Large intestine (tissue), 3 donors: ENCODE results near the gene VPS39. TPM values are rescaled to one million over a fixed set of nuclear protein-coding genes. Genes with fewer than 3 reads are reported as not detected.

Source experiments
- DNase-seq, 2 donors: peaks; one replicate each; pipeline versions ENCODE4 v3.0.0 to v3.0.0-alpha.2; 2013
- H3K27ac ChIP-seq: one replicate; pipeline ENCODE4 v1.5.1; 2013; ENCODE audit warnings: low read length
- H3K27me3 ChIP-seq: 2 replicates; pipeline ENCODE4 v1.6.1; 2013; ENCODE audit warnings: low read length; ENCODE audit not compliant: control insufficient read depth, insufficient read depth
- H3K36me3 ChIP-seq: 2 replicates; pipeline ENCODE4 v1.6.1; 2013; ENCODE audit warnings: low read length; ENCODE audit not compliant: control insufficient read depth, insufficient read depth
- H3K4me1 ChIP-seq: one replicate; pipeline ENCODE4 v1.6.1; 2013; ENCODE audit warnings: low read length; ENCODE audit not compliant: control insufficient read depth, insufficient read depth
- H3K4me3 ChIP-seq: one replicate; pipeline ENCODE4 v1.5.1; 2013; ENCODE audit warnings: low read length
- H3K9me3 ChIP-seq: one replicate; pipeline ENCODE4 v1.6.1; 2013; ENCODE audit warnings: mild to moderate bottlenecking, low read depth, low read length, moderate library complexity; ENCODE audit not compliant: control insufficient read depth
- WGBS: methylation state at CpG from one replicate; pipeline ENCODE4 v1.1.5; 2013; ENCODE audit warnings: low lambda C conversion rate; ENCODE audit not compliant: insufficient coverage; 5-methylcytosine and 5-hydroxymethylcytosine counted together
- polyA plus RNA-seq: library from polyadenylated mRNA; unstranded; fragments of 120-200 nt; gene quantifications from one replicate; pipeline ENCODE4 v1.2.1, GENCODE V29; 2013

The VPS39 gene
- polyA plus RNA-seq, 1 donor = 59.6 TPM

DNA sequence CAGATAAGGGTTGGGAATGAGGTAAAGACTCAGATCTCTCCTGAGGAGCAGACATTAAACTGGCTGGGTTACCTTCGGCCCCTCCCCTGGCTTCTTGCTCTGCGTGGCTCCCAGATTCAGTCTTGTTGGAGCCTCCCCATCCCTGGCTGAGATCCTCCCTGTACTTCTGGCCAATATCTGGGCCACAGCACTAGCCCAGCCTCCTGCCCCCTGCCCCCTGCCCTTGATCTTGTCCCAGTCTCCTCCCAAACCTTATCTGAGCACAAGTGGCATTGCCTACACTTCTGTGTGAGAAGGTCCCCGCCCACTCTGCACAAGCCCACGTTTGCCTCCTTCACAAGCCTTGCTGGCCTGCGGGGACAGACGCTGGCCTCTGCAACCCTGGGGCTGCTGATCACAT lies 68.5 kb downstream of the VPS39 start:
- DNase-seq = no peak
- no peaks in the 10 kb centered on the region for H3K27me3 ChIP-seq
- H3K9me3 ChIP-seq = peaks cover 32% of the 10 kb centered on the region
- H3K4me1 ChIP-seq = peaks cover 4% of the 10 kb centered on the region
- no peaks in the 10 kb centered on the region for H3K36me3 ChIP-seq
- no CpG with 5 or more reads among the region's 6 CpGs for WGBS
- H3K27ac ChIP-seq = peak overlapping the region; percentile 40
- no peak overlapping the region for H3K4me3 ChIP-seq

DNA sequence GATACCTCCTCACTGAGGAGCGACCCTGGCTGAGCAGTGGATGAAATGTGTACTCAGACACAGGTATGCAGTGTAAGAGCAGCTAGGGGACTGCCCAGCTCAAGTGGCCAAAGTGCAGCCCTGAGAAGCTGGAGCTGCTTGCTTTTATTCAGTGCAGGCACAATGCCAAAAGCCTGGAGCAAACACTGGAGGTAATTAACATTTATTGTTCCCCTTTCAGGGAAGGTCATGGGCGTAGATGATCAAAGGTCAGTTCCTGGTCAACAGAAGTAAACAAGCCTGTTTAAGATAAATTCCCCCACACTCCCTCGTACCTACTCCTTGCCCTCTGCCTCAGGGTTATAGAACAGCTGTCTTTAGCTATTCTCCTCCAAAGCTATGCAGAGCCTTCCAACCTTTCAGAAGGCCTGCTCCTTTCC lies 69.1 kb downstream of the VPS39 start:
- H3K27ac ChIP-seq = peak overlapping the region; percentile 40
- peaks cover 32% of the 10 kb centered on the region for H3K9me3 ChIP-seq
- H3K4me1 ChIP-seq = peaks cover 4% of the 10 kb centered on the region
- H3K4me3 ChIP-seq = no peak overlapping the region
- WGBS = 0% methylated on average over 1 of the region's 3 CpGs
- H3K36me3 ChIP-seq = no peaks in the 10 kb centered on the region
- peak; percentile 68 to 89 for DNase-seq
- H3K27me3 ChIP-seq = no peaks in the 10 kb centered on the region

DNA sequence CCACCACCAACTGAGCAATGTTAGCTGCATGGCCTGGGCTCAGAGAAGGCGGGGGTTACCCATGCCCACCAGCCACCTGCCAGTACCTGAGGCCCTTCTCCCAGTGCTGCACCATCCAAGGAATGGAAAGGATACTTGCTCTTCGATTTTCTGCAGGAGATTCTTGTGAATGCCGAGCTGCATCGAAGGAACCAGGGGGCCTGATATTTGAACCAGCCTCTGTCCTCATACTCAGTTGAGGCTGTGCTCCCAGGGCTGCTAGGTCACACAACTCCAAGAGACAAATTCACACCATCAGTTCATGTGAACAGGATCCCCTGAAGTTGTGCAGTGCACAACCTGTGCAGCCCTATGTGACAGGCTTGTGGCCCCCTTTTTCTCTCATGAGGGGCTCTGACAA lies 69.7 kb downstream of the VPS39 start:
- H3K36me3 ChIP-seq = no peaks in the 10 kb centered on the region
- no peak overlapping the region for H3K4me3 ChIP-seq
- WGBS = no CpG with 5 or more reads among the region's 4 CpGs
- H3K27me3 ChIP-seq = no peaks in the 10 kb centered on the region
- no peak for DNase-seq
- H3K27ac ChIP-seq = no peak overlapping the region
- peaks cover 32% of the 10 kb centered on the region for H3K9me3 ChIP-seq
- H3K4me1 ChIP-seq = peaks cover 4% of the 10 kb centered on the region

DNA sequence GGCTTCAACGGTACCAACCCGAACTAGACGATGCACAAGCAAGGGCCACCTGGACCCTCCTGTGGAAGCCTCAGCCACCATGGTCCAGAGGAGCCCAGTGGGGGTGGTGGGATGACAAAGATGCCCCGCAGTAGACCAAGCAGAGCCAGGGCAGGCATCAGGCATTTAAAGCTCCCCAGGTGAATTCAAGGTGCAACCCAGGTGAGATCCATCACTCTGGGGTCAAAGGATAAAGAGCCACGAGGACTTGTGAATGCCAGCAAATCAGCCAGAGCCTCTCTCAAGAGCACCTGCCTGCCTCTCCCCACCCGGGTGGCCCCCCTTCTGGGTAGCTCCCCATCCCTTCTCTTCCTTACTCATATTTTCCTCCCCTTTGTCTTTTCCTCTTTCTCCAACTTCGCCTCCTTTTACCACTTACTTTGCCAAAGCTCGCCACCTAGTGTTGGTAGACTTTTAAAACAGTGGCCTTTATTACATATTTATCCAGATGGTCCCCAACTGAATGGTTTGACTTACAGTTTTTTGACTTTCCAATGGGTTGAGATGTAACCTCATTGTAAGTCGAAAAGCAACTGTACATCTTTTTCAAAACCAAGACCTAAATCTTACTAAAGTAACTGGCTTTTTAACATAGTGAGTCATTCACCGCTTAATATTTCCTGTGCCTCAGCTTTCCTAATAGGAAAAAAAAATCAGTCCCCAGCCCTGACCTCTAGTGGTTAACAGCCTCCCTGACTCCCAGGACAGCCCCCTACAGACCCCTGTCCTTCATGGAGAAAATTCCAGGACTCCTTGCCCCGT lies 70.4 kb downstream of the VPS39 start:
- 18% methylated on average over 2 of the region's 11 CpGs for WGBS
- peaks cover 4% of the 10 kb centered on the region for H3K4me1 ChIP-seq
- no peak for DNase-seq

DNA sequence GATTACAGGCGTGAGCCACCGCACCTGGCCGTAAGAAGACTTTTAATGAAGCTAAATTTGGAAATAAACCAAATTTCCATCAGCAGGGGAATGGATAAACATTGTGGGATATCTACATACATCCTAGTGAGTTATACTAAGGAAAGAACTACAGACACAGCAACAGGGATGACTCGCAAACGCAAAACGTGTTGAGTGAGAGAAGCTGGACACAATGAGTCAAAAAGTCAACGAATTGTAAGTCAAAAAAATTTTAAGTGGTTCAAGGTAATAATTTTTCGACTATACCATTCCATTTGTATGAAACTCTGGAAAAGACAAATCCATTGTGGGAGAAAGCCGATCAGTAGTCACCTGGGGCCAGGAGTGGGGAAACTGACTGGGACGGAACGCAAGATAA lies 71.6 kb downstream of the VPS39 start:
- Histone ChIP-seq H3K4me3 (no peak overlapping the region), H3K27ac (no peak overlapping the region), H3K36me3 (no peaks in the 10 kb centered on the region), H3K4me1 (peaks cover 4% of the 10 kb centered on the region), H3K27me3 (no peaks in the 10 kb centered on the region), H3K9me3 (peaks cover 32% of the 10 kb centered on the region)
- 100% methylated on average over 2 of the region's 11 CpGs for WGBS
- no peak for DNase-seq

More for the DNA sequence above, 70.4 kb downstream of the VPS39 start:
- no peak overlapping the region for H3K27ac ChIP-seq
- no peak overlapping the region for H3K4me3 ChIP-seq
- H3K9me3 ChIP-seq = peaks cover 32% of the 10 kb centered on the region
- H3K36me3 ChIP-seq = no peaks in the 10 kb centered on the region
- no peaks in the 10 kb centered on the region for H3K27me3 ChIP-seq

DNA sequence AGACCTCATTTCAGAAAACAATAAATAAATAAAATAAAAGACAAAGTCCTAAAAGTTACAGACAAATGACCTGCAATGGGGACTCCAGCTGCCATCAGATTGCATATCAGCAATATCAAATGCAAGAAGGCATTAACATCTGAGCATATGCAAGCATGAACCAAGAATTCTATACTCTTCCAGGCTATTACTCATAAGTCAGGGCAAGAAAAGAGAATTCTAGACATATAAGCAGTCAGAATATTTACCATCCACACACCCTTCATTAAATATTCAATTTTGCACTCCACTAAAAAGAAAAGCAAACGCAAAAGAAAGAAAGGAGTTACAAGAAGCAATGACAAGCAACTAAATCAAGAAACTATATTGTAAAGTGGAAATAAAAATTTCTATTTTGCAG lies 72.8 kb downstream of the VPS39 start:
- no peaks in the 10 kb centered on the region for H3K36me3 ChIP-seq
- no peaks in the 10 kb centered on the region for H3K27me3 ChIP-seq
- H3K4me3 ChIP-seq = no peak overlapping the region
- peaks cover 26% of the 10 kb centered on the region for H3K9me3 ChIP-seq
- peaks cover 4% of the 10 kb centered on the region for H3K4me1 ChIP-seq
- H3K27ac ChIP-seq = no peak overlapping the region
- DNase-seq = no peak
- 100% methylated on average over 1 of the region's 1 CpG for WGBS

DNA sequence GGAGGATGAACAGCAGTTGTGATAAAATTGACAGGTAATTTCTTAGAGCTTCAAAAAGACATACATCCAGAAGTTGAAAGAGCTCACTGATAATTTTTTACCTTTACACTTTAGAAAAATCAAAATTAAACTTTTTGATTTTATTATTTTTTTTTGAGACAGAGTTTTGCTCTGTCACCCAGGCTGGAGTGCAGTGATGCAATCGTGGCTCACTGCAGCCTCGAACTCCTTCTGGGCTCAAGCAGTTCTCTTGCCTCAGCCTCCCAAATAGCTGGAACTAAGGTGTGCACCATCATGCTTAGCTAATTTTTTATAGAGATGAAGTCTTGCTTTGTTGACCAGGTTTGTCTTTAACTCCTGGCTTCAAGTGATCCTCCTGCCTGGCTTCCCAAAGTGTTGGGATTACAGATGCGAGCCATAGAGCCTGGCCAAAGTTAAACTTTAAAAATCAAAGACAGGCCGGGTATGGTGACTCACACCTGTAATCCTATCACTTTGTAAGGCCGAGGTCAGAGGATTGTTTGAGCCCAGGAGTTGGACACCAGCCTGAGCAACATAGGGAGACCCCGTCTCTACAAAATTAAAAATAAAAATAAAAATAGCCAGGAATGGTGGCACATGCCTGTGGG lies 73.4 kb downstream of the VPS39 start:
- Histone ChIP-seq H3K9me3 (peaks cover 21% of the 10 kb centered on the region), H3K27me3 (no peaks in the 10 kb centered on the region), H3K4me1 (peaks cover 3% of the 10 kb centered on the region), H3K4me3 (no peak overlapping the region), H3K27ac (no peak overlapping the region), H3K36me3 (no peaks in the 10 kb centered on the region)
- no peak for DNase-seq
- 29% methylated on average over 2 of the region's 6 CpGs for WGBS

DNA sequence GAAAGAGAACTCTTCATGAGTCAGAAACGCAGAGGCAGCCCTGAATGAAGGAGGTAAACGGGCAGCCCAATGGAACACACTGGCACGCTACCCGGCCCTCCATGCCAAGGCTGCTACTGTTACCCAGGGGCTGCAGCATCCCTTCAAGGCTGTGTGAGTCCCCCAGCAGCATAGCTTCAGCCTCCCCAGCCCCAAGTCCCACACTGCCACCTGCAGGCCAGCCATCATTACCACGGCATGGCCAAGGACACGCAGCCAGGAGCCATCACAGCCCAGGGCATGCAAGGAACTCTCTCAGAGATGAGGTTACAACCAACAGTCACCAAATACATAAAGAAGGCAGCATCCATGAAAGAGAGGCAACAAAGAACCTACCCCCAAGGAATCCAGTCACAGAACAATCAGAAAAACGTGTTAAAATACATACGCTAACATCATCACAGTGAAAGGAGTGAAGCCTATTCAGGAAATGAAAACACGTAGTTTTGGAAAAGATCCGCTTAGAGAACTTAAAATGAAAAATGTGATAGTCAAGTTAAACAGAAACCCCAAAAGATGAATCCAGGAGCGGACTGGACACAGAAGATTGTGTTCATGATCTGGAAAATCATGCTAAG lies 74.1 kb downstream of the VPS39 start:
- H3K27ac ChIP-seq = no peak overlapping the region
- H3K36me3 ChIP-seq = no peaks in the 10 kb centered on the region
- WGBS = 88% methylated on average over 2 of the region's 11 CpGs
- no peaks in the 10 kb centered on the region for H3K27me3 ChIP-seq
- no peaks in the 10 kb centered on the region for H3K4me1 ChIP-seq
- peak in 1 of 2 donors; percentile 46 for DNase-seq
- H3K4me3 ChIP-seq = no peak overlapping the region
- peaks cover 14% of the 10 kb centered on the region for H3K9me3 ChIP-seq

DNA sequence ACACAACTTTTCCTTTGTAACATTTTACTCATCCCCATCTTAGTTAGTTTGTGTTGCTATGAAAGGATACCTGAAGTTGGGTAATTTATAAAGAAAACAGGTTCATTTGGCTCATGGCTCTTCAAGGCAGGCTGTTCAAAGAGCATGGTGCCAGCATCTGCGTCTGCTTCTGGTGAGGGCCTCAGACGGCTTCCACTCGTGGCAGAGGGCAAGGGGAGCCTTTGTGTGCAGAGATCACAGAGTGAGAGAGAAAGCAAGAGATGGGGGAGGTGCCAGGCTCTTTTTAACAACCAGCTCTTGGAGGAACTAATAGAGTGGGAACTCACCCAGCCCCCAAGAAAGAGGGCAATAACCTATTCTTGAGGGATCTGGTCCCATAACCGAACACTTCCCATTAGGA lies 74.7 kb downstream of the VPS39 start:
- no peaks in the 10 kb centered on the region for H3K4me1 ChIP-seq
- no peak for DNase-seq
- H3K4me3 ChIP-seq = no peak overlapping the region
- WGBS = 100% methylated on average over 2 of the region's 4 CpGs
- no peak overlapping the region for H3K27ac ChIP-seq
- H3K27me3 ChIP-seq = no peaks in the 10 kb centered on the region
- peaks cover 10% of the 10 kb centered on the region for H3K9me3 ChIP-seq
- no peaks in the 10 kb centered on the region for H3K36me3 ChIP-seq

DNA sequence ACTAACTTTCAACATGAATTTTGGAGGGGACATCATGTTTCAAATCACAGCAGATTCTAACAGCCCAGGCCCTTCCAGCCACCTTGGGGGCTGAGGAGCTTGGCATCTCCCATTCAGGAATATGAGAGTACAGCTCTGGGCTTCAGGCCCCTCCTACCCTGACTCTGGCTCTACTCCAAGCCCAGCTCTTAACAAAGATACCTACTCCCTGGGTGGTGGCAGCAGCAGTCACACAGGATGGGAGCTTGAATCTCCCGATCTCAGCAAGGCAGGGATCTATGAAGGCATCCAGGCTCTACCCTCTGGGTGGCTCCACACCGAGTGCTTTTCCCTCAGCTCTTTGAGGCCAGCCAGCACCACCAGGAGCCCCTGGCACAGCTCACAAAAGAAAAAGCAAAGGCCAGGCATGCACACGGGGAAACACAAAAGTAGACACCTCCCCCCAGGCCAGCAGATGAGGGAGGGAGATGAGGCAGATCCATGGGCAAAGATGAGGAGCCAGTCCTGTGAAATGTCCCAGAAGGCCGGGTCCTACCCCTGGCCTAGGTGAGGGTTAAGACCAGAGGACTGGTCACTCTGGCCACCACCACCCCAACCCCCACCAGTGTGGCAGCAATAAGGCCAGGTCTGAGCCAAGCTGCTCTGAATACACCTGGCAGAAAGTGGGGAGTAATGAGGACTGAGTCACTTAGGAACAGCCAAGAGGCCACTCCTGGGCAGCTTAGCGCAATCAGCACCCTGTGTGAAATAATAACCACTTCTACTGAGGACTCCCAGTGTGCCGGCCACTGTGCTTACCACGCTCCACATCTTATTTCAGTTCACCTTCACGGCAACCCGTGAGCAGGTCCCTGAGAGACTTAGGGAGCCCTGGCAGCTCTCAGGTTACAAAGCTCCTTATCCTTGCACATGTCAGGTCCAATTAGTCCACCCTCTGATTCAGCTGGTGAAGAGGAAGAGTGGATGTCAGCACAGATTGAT lies 76.0 kb downstream of the VPS39 start:
- Histone ChIP-seq H3K27me3 (no peaks in the 10 kb centered on the region), H3K4me1 (no peaks in the 10 kb centered on the region), H3K4me3 (no peak overlapping the region), H3K27ac (no peak overlapping the region), H3K9me3 (no peaks in the 10 kb centered on the region), H3K36me3 (no peaks in the 10 kb centered on the region)
- WGBS = no CpG with 5 or more reads among the region's 9 CpGs
- no peak for DNase-seq
